LNCAP (cell line): ENCODE data around the gene PNMA8A.
A peak's percentile ranks its signal among the peaks of the same experiment; 100 is the strongest.

Experiments used
- TF ChIP-seq, protein P1 (sequence below): fragments of 450-650 bp; IDR thresholded peaks from 2 replicates; pipeline ENCODE4 v1.5.1; 2017; ENCODE audit warnings: mild to moderate bottlenecking

Gene PNMA8A

DNA sequence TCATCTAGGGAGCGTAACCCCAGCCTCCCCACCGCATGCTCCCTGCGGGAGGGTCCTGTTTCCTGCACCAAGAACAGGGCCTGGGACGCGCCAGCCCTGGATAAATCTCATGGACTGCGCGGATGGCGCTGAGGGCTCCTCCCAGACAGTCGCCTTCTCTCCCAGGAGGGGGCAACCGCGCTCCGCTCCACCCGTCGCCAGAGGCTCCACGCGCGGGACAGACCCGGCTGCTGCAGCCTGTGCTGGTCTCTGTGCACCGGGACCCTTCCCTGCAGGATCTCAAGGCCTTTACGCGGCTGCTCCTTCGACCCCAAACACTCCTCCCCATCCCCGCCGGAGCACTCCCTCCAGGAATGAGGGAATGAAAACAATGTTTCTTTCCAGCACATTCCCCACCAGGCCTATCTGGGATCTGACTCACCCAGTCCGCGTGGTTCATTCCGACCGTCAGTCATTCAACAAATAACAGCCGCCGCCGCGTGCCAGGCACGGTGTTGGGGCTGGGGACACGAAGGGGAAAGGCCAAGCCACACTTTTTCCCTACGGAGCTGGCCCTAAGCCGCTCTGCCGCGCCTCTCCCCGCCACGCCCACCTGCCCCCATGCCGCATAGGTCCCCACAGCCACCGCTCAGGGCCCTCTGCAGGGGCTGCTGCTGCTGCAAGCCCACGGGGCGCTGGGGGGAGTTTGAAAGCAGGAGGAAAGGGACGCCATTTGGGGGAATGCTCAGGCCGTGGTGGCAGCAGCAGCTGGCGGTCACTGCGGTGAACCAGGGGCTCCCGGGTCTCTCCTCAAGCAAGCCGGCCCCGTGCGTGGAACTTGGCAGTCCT lies 18.3 kb upstream of the PNMA8A start:
- TF ChIP-seq, protein P1, sequence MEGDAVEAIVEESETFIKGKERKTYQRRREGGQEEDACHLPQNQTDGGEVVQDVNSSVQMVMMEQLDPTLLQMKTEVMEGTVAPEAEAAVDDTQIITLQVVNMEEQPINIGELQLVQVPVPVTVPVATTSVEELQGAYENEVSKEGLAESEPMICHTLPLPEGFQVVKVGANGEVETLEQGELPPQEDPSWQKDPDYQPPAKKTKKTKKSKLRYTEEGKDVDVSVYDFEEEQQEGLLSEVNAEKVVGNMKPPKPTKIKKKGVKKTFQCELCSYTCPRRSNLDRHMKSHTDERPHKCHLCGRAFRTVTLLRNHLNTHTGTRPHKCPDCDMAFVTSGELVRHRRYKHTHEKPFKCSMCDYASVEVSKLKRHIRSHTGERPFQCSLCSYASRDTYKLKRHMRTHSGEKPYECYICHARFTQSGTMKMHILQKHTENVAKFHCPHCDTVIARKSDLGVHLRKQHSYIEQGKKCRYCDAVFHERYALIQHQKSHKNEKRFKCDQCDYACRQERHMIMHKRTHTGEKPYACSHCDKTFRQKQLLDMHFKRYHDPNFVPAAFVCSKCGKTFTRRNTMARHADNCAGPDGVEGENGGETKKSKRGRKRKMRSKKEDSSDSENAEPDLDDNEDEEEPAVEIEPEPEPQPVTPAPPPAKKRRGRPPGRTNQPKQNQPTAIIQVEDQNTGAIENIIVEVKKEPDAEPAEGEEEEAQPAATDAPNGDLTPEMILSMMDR, result no peak

DNA sequence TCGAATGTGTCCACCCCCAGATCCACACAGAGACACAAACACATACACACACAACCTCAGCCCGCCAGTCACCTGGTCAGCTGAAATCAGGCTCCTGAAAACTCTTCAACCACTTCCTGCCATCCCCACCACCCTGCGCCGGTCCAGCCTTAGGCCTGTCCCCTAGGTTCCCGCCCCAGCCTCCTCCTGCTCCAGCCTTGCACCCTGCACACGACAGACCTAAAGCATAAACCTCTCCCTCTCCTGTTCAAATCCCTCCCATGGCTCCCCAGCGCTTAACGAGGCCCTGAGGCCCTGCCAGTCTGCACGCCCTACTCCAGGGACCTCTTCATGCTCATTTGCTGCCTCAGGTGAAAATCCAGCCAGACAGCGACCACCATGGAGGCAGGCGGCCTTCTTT lies 17.2 kb upstream of the PNMA8A start:
- TF ChIP-seq, protein P1, result no peak

DNA sequence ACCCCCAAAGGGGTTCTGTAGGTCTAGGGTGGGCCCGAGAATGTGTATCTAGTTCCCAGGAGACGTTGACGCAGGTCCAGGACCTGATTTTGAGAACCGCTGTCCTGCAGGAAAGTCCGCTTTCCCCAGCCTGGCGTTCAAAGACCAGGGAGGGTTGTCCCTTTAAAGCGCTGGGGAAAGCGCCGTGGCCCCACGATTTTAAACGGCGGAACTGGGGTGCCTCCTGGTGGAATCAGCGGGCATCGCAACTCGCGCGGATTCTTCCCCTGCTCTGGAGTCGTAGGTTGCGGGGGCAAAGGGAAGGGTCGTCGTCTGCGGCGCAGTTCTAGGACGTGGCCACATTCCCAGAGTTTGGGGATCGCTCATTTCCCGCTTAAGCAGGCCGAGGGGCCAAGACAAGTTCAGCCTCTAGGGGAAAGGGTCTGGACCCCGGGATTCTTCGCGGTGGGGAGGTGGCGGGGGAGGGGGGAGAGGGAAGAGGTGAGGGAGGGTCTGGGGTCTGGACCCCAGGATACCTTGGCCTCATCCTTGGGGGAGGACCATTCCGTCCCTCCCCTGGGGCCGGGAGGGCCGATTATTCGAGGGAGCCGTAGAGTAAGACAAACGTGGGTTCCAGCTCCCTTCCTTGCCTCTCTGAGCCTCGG lies 16.6 kb upstream of the PNMA8A start:
- TF ChIP-seq, protein P1, result peak; percentile 71

DNA sequence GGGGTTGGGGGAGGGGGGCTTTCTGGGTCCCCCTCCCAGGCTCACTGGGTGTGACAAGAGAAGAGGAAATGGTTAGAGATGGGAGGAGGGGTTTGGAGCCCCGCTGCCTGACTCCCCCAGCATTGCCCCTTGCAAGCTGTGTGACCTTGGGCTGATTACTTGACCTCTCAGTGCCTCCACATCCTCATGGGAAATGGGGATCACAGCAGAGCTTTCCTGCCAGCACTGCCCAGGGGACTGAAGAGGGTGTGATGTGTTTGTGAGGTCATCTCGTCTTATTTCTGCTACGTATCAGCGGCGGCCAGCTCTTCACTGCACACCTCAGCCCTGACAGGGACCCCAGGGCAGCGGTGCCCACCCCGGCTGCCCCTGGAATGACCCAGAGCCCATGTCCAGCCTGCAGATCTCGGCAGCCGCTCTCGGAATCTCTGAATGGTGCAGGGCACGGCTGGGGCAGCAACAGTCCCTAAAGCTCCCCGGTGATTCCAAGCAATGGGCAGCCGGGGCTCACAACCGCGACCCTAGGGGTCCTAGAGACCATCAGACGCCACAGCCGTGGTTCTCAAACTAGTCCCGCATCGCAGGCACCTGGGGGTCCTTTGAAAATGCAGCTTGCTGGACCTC lies 15.9 kb upstream of the PNMA8A start:
- TF ChIP-seq, protein P1, result no peak

DNA sequence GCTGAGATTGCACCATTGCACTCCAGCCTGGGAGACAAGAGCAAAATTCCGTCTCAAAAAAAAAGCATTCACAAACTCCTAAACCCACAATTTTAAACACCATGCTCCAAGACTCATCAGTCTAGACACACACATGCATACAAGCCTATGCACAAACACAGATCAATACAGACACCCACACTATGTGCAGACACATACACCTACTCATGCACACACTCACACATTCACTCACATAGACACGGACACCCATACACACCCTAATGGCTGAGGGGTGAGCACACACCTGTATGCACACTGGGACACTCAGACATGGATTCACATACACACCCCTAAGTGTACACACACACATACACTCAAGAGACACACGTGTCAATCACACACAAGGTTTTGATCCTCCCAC lies 15.0 kb upstream of the PNMA8A start:
- TF ChIP-seq, protein P1, result no peak

DNA sequence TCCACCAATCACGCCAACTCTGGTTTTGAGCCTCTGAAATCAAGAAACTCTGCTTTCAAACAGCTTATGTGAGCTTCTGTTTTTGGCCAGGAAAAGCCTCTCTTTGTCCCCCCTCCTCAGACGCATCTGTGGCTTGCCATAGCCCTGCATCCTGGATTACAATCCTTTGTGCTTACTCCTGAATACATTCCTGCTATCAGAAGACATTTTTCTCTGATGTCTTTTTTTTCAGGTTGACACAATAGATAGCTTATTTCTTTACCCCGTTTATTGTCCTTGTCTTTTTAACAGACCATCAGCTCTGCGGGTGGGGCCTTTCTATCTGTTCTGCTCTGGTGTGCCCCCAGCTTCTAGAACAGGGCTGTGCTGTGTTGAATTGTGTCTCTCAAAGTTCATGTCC lies 13.3 kb upstream of the PNMA8A start:
- TF ChIP-seq, protein P1, result no peak

DNA sequence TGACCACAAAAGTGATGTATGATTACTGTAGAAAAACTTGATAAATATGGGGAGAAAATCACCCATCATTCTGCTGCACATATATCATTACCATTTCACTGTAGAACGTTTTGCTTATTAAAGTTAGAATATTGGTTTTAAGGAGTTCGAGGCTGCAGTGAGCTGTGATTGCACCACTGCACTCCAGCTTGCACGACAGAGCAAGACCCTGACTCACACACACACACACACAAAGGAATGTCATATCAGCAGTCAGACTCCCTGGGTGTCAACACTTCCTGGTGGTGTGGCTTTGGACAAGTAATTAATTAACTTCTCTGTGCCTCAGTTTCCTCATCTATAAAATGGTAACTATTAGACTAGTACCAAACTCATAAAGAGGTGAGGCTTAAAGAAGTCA lies 11.3 kb upstream of the PNMA8A start:
- TF ChIP-seq, protein P1, result no peak
